ENCODE measurements around the gene PBX2.
"Not testable (repeated sequence)": the region's sequence is repeated elsewhere in the genome, so short reads cannot be mapped to it uniquely, and the experiment has no call there.

The PBX2 gene

GRCh38 chr6:32216285-32216684, 26.3 kb upstream of the PBX2 start:
- H3K4me1 ChIP-seq (ENCODE audit: control insufficient read depth, insufficient read depth, low read length, poor library complexity, severe bottlenecking) = no peaks in the 10 kb centered on the region
- no peak overlapping the region for H3K4me3 ChIP-seq (ENCODE audit: extremely low read depth, insufficient read depth, low read length, poor library complexity, severe bottlenecking)
- H3K27ac ChIP-seq (ENCODE audit: low read depth, low read length, severe bottlenecking) = no peak overlapping the region
- 81 to 91% methylated on average over 9 to 10 of the region's 10 CpGs for WGBS, 2 experiments (ENCODE audit: insufficient coverage in 2 of 2)
- H3K9me3 ChIP-seq (ENCODE audit: control insufficient read depth, low read length) = no peaks in the 10 kb centered on the region
- no peaks in the 10 kb centered on the region for H3K36me3 ChIP-seq (ENCODE audit: control insufficient read depth, insufficient read depth, low read length)

GRCh38 chr6:32215617-32216016, 25.6 kb upstream of the PBX2 start:
- Histone ChIP-seq H3K36me3 (ENCODE audit: control insufficient read depth, insufficient read depth, low read length) (no peaks in the 10 kb centered on the region), H3K27ac (ENCODE audit: low read depth, low read length, severe bottlenecking) (no peak overlapping the region), H3K4me3 (ENCODE audit: extremely low read depth, insufficient read depth, low read length, poor library complexity, severe bottlenecking) (no peak overlapping the region), H3K9me3 (ENCODE audit: control insufficient read depth, low read length) (no peaks in the 10 kb centered on the region), H3K4me1 (ENCODE audit: control insufficient read depth, insufficient read depth, low read length, poor library complexity, severe bottlenecking) (no peaks in the 10 kb centered on the region)
- 83 to 100% methylated on average over 1 to 4 of the region's 4 CpGs for WGBS, 2 experiments (ENCODE audit: insufficient coverage in 2 of 2)

- no peaks in the 10 kb centered on the region for H3K9me3 ChIP-seq (ENCODE audit: control insufficient read depth, low read length)
- H3K36me3 ChIP-seq (ENCODE audit: control insufficient read depth, insufficient read depth, low read length) = no peaks in the 10 kb centered on the region
- no peak overlapping the region for H3K27ac ChIP-seq (ENCODE audit: low read depth, low read length, severe bottlenecking)
- no CpG with 5 or more reads among the region's 3 CpGs for WGBS, 2 experiments (ENCODE audit: insufficient coverage in 2 of 2)
- H3K4me1 ChIP-seq (ENCODE audit: control insufficient read depth, insufficient read depth, low read length, poor library complexity, severe bottlenecking) = no peaks in the 10 kb centered on the region
- no peak overlapping the region for H3K4me3 ChIP-seq (ENCODE audit: extremely low read depth, insufficient read depth, low read length, poor library complexity, severe bottlenecking)
These were observed 24.1 kb upstream of the PBX2 start for GRCh38 chr6:32214126-32214525.

- H3K4me1 ChIP-seq (ENCODE audit: control insufficient read depth, insufficient read depth, low read length, poor library complexity, severe bottlenecking) = no peaks in the 10 kb centered on the region
- no peak overlapping the region for H3K4me3 ChIP-seq (ENCODE audit: extremely low read depth, insufficient read depth, low read length, poor library complexity, severe bottlenecking)
- no peaks in the 10 kb centered on the region for H3K36me3 ChIP-seq (ENCODE audit: control insufficient read depth, insufficient read depth, low read length)
- WGBS, 2 experiments (ENCODE audit: insufficient coverage in 2 of 2) = 77 to 88% methylated on average over 2 of the region's 6 CpGs
- no peak overlapping the region for H3K27ac ChIP-seq (ENCODE audit: low read depth, low read length, severe bottlenecking)
- H3K9me3 ChIP-seq (ENCODE audit: control insufficient read depth, low read length) = no peaks in the 10 kb centered on the region
These were observed 23.6 kb upstream of the PBX2 start for GRCh38 chr6:32213649-32214048.

GRCh38 chr6:32212076-32212760, 22.2 kb upstream of the PBX2 start:
- 82 to 86% methylated on average over 9 to 10 of the region's 12 CpGs for WGBS, 2 experiments (ENCODE audit: insufficient coverage in 2 of 2)
- Histone ChIP-seq H3K4me1 (ENCODE audit: control insufficient read depth, insufficient read depth, low read length, poor library complexity, severe bottlenecking) (no peaks in the 10 kb centered on the region), H3K36me3 (ENCODE audit: control insufficient read depth, insufficient read depth, low read length) (no peaks in the 10 kb centered on the region), H3K27ac (ENCODE audit: low read depth, low read length, severe bottlenecking) (no peak overlapping the region), H3K9me3 (ENCODE audit: control insufficient read depth, low read length) (no peaks in the 10 kb centered on the region), H3K4me3 (ENCODE audit: extremely low read depth, insufficient read depth, low read length, poor library complexity, severe bottlenecking) (no peak overlapping the region)

- not testable (repeated sequence) for H3K36me3 ChIP-seq (ENCODE audit: control insufficient read depth, insufficient read depth, low read length); H3K4me3 ChIP-seq (ENCODE audit: extremely low read depth, insufficient read depth, low read length, poor library complexity, severe bottlenecking); H3K4me1 ChIP-seq (ENCODE audit: control insufficient read depth, insufficient read depth, low read length, poor library complexity, severe bottlenecking); H3K27ac ChIP-seq (ENCODE audit: low read depth, low read length, severe bottlenecking); H3K9me3 ChIP-seq (ENCODE audit: control insufficient read depth, low read length)
- no CpG with 5 or more reads among the region's 4 CpGs for WGBS, 2 experiments (ENCODE audit: insufficient coverage in 2 of 2)
These were observed 21.4 kb upstream of the PBX2 start for GRCh38 chr6:32211432-32211831.

- Histone ChIP-seq H3K4me3 (ENCODE audit: extremely low read depth, insufficient read depth, low read length, poor library complexity, severe bottlenecking) (no peak overlapping the region), H3K9me3 (ENCODE audit: control insufficient read depth, low read length) (no peaks in the 10 kb centered on the region), H3K27ac (ENCODE audit: low read depth, low read length, severe bottlenecking) (no peak overlapping the region), H3K36me3 (ENCODE audit: control insufficient read depth, insufficient read depth, low read length) (no peaks in the 10 kb centered on the region), H3K4me1 (ENCODE audit: control insufficient read depth, insufficient read depth, low read length, poor library complexity, severe bottlenecking) (no peaks in the 10 kb centered on the region)
- WGBS, 2 experiments (ENCODE audit: insufficient coverage in 2 of 2) = 90 to 96% methylated on average over 4 to 5 of the region's 5 CpGs
These were observed 20.2 kb upstream of the PBX2 start for GRCh38 chr6:32210191-32210601.

GRCh38 chr6:32208996-32209395, 19.0 kb upstream of the PBX2 start:
- H3K4me3 ChIP-seq (ENCODE audit: extremely low read depth, insufficient read depth, low read length, poor library complexity, severe bottlenecking) = no peak overlapping the region
- H3K4me1 ChIP-seq (ENCODE audit: control insufficient read depth, insufficient read depth, low read length, poor library complexity, severe bottlenecking) = no peaks in the 10 kb centered on the region
- WGBS, 2 experiments (ENCODE audit: insufficient coverage in 2 of 2) = 83 to 100% methylated on average over 1 of the region's 1 CpG
- no peaks in the 10 kb centered on the region for H3K9me3 ChIP-seq (ENCODE audit: control insufficient read depth, low read length)
- H3K36me3 ChIP-seq (ENCODE audit: control insufficient read depth, insufficient read depth, low read length) = no peaks in the 10 kb centered on the region
- no peak overlapping the region for H3K27ac ChIP-seq (ENCODE audit: low read depth, low read length, severe bottlenecking)

GRCh38 chr6:32204268-32204715, 14.3 kb upstream of the PBX2 start:
- WGBS, 2 experiments (ENCODE audit: insufficient coverage in 2 of 2) = 88 to 98% methylated on average over 1 to 3 of the region's 3 CpGs
- Histone ChIP-seq H3K4me1 (ENCODE audit: control insufficient read depth, insufficient read depth, low read length, poor library complexity, severe bottlenecking) (no peaks in the 10 kb centered on the region), H3K9me3 (ENCODE audit: control insufficient read depth, low read length) (no peaks in the 10 kb centered on the region), H3K27ac (ENCODE audit: low read depth, low read length, severe bottlenecking) (no peak overlapping the region), H3K36me3 (ENCODE audit: control insufficient read depth, insufficient read depth, low read length) (no peaks in the 10 kb centered on the region), H3K4me3 (ENCODE audit: extremely low read depth, insufficient read depth, low read length, poor library complexity, severe bottlenecking) (no peak overlapping the region)

- Histone ChIP-seq H3K4me1 (ENCODE audit: control insufficient read depth, insufficient read depth, low read length, poor library complexity, severe bottlenecking) (no peaks in the 10 kb centered on the region), H3K4me3 (ENCODE audit: extremely low read depth, insufficient read depth, low read length, poor library complexity, severe bottlenecking) (no peak overlapping the region), H3K27ac (ENCODE audit: low read depth, low read length, severe bottlenecking) (no peak overlapping the region), H3K9me3 (ENCODE audit: control insufficient read depth, low read length) (no peaks in the 10 kb centered on the region), H3K36me3 (ENCODE audit: control insufficient read depth, insufficient read depth, low read length) (no peaks in the 10 kb centered on the region)
- WGBS, 2 experiments (ENCODE audit: insufficient coverage in 2 of 2) = 90% methylated on average over 8 to 9 of the region's 9 CpGs
These were observed 13.6 kb upstream of the PBX2 start for GRCh38 chr6:32203426-32204267.

GRCh38 chr6:32202186-32202585, 12.2 kb upstream of the PBX2 start:
- H3K36me3 ChIP-seq (ENCODE audit: control insufficient read depth, insufficient read depth, low read length) = no peaks in the 10 kb centered on the region
- peaks cover 3% of the 10 kb centered on the region for H3K4me1 ChIP-seq (ENCODE audit: control insufficient read depth, insufficient read depth, low read length, poor library complexity, severe bottlenecking)
- WGBS, 2 experiments (ENCODE audit: insufficient coverage in 2 of 2) = 91 to 94% methylated on average over 8 to 9 of the region's 9 CpGs
- no peak overlapping the region for H3K4me3 ChIP-seq (ENCODE audit: extremely low read depth, insufficient read depth, low read length, poor library complexity, severe bottlenecking)
- no peaks in the 10 kb centered on the region for H3K9me3 ChIP-seq (ENCODE audit: control insufficient read depth, low read length)
- H3K27ac ChIP-seq (ENCODE audit: low read depth, low read length, severe bottlenecking) = no peak overlapping the region
